Measurements from ENCODE around the gene SORBS1.

SORBS1 gene

DNA sequence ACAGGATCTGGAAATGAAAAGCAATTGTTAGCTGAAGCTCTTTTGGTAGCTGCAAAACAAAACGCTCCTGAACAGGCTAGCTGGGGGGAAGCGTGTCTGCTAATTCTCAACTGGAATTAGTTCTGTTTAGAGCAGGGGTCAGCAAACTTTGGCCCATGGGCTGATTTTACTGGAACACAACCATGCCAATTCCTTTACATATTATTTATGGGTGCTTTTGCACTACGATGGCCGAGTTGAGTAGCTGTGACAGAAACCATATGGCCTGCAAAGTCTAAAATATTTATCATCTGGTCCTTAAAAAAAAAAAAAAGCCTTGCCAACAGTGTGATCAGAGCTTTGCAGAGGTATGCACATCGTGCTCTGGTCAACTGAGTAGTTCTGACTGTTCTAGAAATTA lies 162.0 kb downstream of the SORBS1 start:
- TF ChIP-seq, protein P1, sequence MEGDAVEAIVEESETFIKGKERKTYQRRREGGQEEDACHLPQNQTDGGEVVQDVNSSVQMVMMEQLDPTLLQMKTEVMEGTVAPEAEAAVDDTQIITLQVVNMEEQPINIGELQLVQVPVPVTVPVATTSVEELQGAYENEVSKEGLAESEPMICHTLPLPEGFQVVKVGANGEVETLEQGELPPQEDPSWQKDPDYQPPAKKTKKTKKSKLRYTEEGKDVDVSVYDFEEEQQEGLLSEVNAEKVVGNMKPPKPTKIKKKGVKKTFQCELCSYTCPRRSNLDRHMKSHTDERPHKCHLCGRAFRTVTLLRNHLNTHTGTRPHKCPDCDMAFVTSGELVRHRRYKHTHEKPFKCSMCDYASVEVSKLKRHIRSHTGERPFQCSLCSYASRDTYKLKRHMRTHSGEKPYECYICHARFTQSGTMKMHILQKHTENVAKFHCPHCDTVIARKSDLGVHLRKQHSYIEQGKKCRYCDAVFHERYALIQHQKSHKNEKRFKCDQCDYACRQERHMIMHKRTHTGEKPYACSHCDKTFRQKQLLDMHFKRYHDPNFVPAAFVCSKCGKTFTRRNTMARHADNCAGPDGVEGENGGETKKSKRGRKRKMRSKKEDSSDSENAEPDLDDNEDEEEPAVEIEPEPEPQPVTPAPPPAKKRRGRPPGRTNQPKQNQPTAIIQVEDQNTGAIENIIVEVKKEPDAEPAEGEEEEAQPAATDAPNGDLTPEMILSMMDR (IDR thresholded peaks at IDR 0.05; ENCODE audit: control insufficient read depth, insufficient read depth, low read depth, low read length, missing control alignments), result no peak
- no peak overlapping the region for H3K4me3 ChIP-seq (ENCODE audit: control insufficient read depth, low read depth, low read length)
- DNase-seq (ENCODE audit: low read depth), result no peak

DNA sequence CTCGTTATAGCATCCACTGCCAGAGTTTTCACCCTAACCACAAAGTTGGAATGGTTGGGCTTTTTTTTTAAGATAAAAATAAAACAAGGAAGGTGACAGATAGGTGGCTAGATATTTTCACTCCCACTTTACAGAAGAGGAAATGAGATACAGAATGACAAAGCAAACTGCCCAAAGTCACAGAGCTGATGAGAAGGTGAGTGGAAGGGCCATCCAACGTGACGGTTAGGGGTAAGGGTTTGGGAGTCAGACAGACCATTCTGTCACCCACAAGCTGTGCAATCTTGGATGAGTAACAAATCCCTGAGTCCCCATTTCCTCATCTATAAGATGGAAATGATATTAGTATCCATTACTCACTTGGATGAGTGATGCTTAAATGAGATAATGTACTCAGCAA lies 163.4 kb downstream of the SORBS1 start:
- no peak overlapping the region for H3K4me3 ChIP-seq (ENCODE audit: control insufficient read depth, low read depth, low read length)
- no peak for DNase-seq (ENCODE audit: low read depth)
- TF ChIP-seq, protein P1 (IDR thresholded peaks at IDR 0.05; ENCODE audit: control insufficient read depth, insufficient read depth, low read depth, low read length, missing control alignments), result no peak

DNA sequence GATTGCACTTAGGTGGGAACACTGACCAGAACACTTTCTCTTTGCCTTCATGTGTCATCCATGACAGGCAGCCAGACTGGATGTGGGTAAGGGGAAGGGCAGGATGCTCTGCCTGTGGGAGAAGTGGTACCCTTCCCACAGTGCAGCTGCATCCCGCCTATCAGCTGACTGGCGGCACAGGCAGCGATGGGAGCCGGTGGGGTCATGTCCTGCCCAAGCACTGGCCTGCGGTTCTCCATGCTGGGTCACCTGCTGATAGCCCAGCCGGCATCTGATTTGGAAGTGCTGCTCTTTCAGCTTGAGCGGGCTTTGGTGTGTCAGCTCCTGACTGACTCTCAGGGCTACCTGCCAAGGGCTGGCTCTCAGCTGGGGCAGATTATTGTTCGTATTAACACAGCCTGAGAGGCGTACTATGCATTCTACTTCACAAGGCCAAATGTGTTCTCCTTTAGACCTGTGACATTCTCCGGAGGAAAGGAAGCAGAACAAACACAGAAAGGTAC lies 165.2 kb downstream of the SORBS1 start:
- H3K4me3 ChIP-seq (ENCODE audit: control insufficient read depth, low read depth, low read length), result no peak overlapping the region
- TF ChIP-seq, protein P1 (IDR thresholded peaks at IDR 0.05; ENCODE audit: control insufficient read depth, insufficient read depth, low read depth, low read length, missing control alignments), result no peak
- no peak for DNase-seq (ENCODE audit: low read depth)

DNA sequence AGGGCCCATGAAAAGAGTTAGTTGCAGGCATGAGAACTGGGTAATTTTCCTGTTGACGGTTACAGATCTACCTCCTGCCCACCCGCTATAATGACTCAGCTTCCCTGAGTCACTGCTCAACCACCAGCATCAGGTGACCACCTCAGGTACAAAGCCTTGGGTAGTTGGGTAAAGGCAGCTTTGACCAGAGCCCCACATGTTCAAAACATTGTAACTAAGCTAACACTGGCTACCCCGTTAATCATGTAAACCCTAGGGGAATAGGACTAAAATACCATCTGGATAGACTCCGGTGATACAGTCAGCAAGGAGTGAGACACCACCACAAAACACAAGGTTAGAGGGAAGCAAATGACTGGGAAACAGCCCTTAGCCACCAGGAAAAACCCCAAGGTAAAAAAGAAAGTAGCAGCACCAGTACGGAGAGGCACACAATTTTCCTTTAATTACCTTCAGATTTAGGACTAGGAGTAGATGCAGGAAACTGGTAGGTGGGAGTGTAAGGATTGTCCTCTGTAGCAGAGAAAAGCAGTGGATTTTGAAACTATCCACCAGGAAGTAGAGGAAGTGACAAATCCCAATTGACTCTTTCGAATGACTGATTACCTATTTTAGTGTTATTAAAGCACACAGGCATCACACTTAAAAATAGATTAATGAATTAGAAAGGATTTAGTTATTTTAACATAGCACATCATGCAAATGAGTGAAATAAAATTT lies 166.8 kb downstream of the SORBS1 start:
- TF ChIP-seq, protein P1 (IDR thresholded peaks at IDR 0.05; ENCODE audit: control insufficient read depth, insufficient read depth, low read depth, low read length, missing control alignments), result no peak
- no peak for DNase-seq (ENCODE audit: low read depth)
- H3K4me3 ChIP-seq (ENCODE audit: control insufficient read depth, low read depth, low read length), result no peak overlapping the region

DNA sequence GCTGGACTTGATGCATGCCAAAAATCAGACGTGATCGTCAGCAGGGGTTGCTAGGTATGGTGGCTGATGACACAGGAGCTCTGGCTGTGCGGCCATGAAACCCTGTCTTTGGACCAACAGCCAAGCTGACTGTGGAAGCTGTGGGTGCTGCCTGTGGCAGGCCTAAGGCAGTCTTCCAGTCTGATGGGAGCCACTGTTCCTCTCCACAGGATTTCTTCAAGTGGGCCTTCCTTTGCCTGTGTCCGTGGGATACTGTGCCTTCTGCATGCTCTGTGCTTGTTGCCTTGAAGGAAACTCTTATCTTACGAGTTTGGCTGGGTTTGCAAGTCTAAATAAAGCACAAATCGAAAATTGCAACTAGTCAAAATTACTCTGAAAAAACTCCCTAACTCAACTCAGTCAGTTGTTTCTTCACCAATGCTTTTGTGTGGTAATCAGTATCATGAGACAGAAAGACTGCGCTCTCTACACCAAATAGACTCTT lies 168.4 kb downstream of the SORBS1 start:
- TF ChIP-seq, protein P1 (IDR thresholded peaks at IDR 0.05; ENCODE audit: control insufficient read depth, insufficient read depth, low read depth, low read length, missing control alignments), result no peak
- no peak for DNase-seq (ENCODE audit: low read depth)
- H3K4me3 ChIP-seq (ENCODE audit: control insufficient read depth, low read depth, low read length), result no peak overlapping the region

DNA sequence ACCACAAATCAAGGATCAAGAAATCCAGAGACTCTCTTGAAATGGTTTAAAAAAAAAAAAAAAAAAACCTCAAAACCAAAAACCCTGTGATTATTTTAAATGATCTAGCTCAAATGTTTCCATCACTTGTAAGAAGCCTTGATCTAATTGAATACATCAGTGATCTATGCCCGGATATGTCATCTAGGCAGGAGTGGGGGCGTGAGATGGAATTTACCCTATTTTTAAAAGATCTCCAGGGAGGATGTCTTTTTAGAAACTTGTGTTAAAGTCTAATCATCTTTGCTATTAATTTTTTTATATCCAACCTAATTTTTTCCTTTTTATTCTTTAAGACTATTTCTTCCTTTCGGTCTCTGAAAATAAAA lies 169.0 kb downstream of the SORBS1 start:
- H3K4me3 ChIP-seq (ENCODE audit: control insufficient read depth, low read depth, low read length), result no peak overlapping the region
- TF ChIP-seq, protein P1 (IDR thresholded peaks at IDR 0.05; ENCODE audit: control insufficient read depth, insufficient read depth, low read depth, low read length, missing control alignments), result no peak
- DNase-seq (ENCODE audit: low read depth), result no peak

All from AG09309 (cell line).